HepG2 (cell line): ENCODE data around the gene SMIM12. TPM values are rescaled to one million over a fixed set of nuclear protein-coding genes. Genes with fewer than 3 reads are reported as not detected.

Experiments used
- ATF7-NPFF ChIP-seq: sonication (generic); formaldehyde crosslinking; IDR thresholded peaks from 2 replicates; pipeline ENCODE4 v1.8.1; 2023; ENCODE audit warnings: mild to moderate bottlenecking, low read depth, missing genetic modification reagents, moderate library complexity
- GATAD1 ChIP-seq: IDR thresholded peaks from 2 replicates; pipeline ENCODE4 v1.6.1; 2016; ENCODE audit warnings: missing genetic modification reagents, missing compliant biosample characterization
- GPN1 ChIP-seq: sonication (generic); formaldehyde crosslinking; IDR thresholded peaks from 2 replicates; pipeline ENCODE4 v1.5.1; 2020; ENCODE audit warnings: missing genetic modification reagents, borderline replicate concordance
- HNF4G ChIP-seq, 2 experiments: sonication (generic) in 1 of 2; formaldehyde crosslinking in 1 of 2; IDR thresholded peaks; 2 replicates each; pipeline versions ENCODE4 v1.4.0 to v1.6.1; 2011 to 2020; ENCODE audit warnings: borderline replicate concordance in 2 of 2, low read depth in 2 of 2, mild to moderate bottlenecking in 2 of 2, low read length in 1 of 2, missing genetic modification reagents in 1 of 2, moderate library complexity in 1 of 2
- KDM5B ChIP-seq: sonication (generic); formaldehyde crosslinking; IDR thresholded peaks from 2 replicates; pipeline ENCODE4 v1.4.0; 2020; ENCODE audit warnings: missing genetic modification reagents, mild to moderate bottlenecking, borderline replicate concordance
- MXD4 ChIP-seq: IDR thresholded peaks from 2 replicates; pipeline ENCODE4 v1.6.1; 2016; ENCODE audit warnings: mild to moderate bottlenecking, missing biosample characterization, missing genetic modification reagents
- NAIF1 ChIP-seq: sonication (generic); formaldehyde crosslinking; IDR thresholded peaks from 2 replicates; pipeline ENCODE4 v1.5.0; 2020; ENCODE audit warnings: mild to moderate bottlenecking, missing genetic modification reagents, borderline replicate concordance
- NFKBIZ ChIP-seq: IDR thresholded peaks from 2 replicates; pipeline ENCODE4 v1.6.1; 2018; ENCODE audit warnings: missing genetic modification reagents, missing compliant biosample characterization
- NFYB ChIP-seq: sonication (generic); formaldehyde crosslinking; IDR thresholded peaks from 2 replicates; pipeline ENCODE4 v1.4.0; 2020; ENCODE audit warnings: missing genetic modification reagents
- NONO ChIP-seq, 2 experiments: fragments of 450-650 bp in 1 of 2; sonication (generic) in 1 of 2; formaldehyde crosslinking in 1 of 2; IDR thresholded peaks in 1 of 2; conservative IDR thresholded peaks in 1 of 2; 2 replicates each; pipeline versions ENCODE4 v1.6.1 to v1.8.0; 2017 to 2022; ENCODE audit warnings: mild to moderate bottlenecking in 1 of 2, missing genetic modification reagents in 1 of 2, moderate library complexity in 1 of 2
- NR2F6 ChIP-seq, 2 experiments: IDR thresholded peaks; 2 replicates each; pipeline ENCODE4 v1.6.1; 2016; ENCODE audit warnings: antibody characterized with exemption in 1 of 2, mild to moderate bottlenecking in 1 of 2
- PCBP2 ChIP-seq: fragments of 200-400 bp; formaldehyde crosslinking; optimal IDR thresholded peaks from 2 replicates; pipeline ENCODE3; 2018; ENCODE audit warnings: low read length, low read depth; ENCODE audit not compliant: poor library complexity, severe bottlenecking
- POLR2A ChIP-seq, 2 experiments: IDR thresholded peaks; 2 replicates each; pipeline ENCODE4 v1.6.1; 2011; ENCODE audit warnings: low read depth in 2 of 2, low read length in 2 of 2, mild to moderate bottlenecking in 1 of 2, moderate library complexity in 1 of 2; ENCODE audit not compliant: insufficient read depth in 1 of 2
- SRSF1 ChIP-seq: fragments of 200-400 bp; formaldehyde crosslinking; optimal IDR thresholded peaks from 2 replicates; pipeline ENCODE3; 2017; ENCODE audit warnings: mild to moderate bottlenecking, low read depth, low read length, moderate library complexity
- ZNF264 ChIP-seq: sonication (generic); formaldehyde crosslinking; IDR thresholded peaks from 2 replicates; pipeline ENCODE4 v1.4.0; 2020; ENCODE audit warnings: missing genetic modification reagents
- ZNF317 ChIP-seq: sonication (generic); formaldehyde crosslinking; IDR thresholded peaks from 2 replicates; pipeline ENCODE4 v1.5.0; 2020; ENCODE audit warnings: mild to moderate bottlenecking, missing genetic modification reagents
- ZNF496 ChIP-seq: sonication (generic); formaldehyde crosslinking; IDR thresholded peaks from 2 replicates; pipeline ENCODE4 v1.8.1; 2023; ENCODE audit warnings: mild to moderate bottlenecking, moderate library complexity, missing genetic modification reagents; ENCODE audit not compliant: insufficient replicate concordance
- ZNF614 ChIP-seq: IDR thresholded peaks from 2 replicates; pipeline ENCODE4 v1.6.1; 2018; ENCODE audit warnings: missing biosample characterization, missing genetic modification reagents, inconsistent platforms, borderline replicate concordance
- ZNF790 ChIP-seq: sonication (generic); formaldehyde crosslinking; IDR thresholded peaks from 2 replicates; pipeline ENCODE4 v1.8.0; 2022; ENCODE audit warnings: missing genetic modification reagents, mild to moderate bottlenecking, borderline replicate concordance
- polyA plus RNA-seq, 8 experiments: library from polyadenylated mRNA; depleted of rRNA in 3 of 8; stranded (reverse) in 7 of 8; unstranded in 1 of 8; fragments of >200 nt; fragmentation: Illumina TruSeq in 4 of 8; extraction: Trizol in 4 of 8; gene quantifications; 2 replicates each; pipeline versions ENCODE4 v1.2.1 to v1.2.3, GENCODE V29; 2011 to 2016; ENCODE audit warnings: low read depth in 4 of 8, missing spikeins in 1 of 8, mixed read lengths in 1 of 8; ENCODE audit not compliant: insufficient read depth in 1 of 8
- total RNA-seq, 5 experiments: library from RNA; depleted of rRNA; stranded (reverse); fragments of >200 nt; fragmentation: Illumina TruSeq; extraction: Trizol; gene quantifications; 2 replicates each; pipeline ENCODE4 v1.2.3, GENCODE V29; 2016; ENCODE audit warnings: low read depth in 1 of 5
- TF ChIP-seq, protein P1 (sequence below): sonication (generic); formaldehyde crosslinking; IDR thresholded peaks from 2 replicates; pipeline ENCODE4 v1.5.0; 2020; ENCODE audit warnings: mild to moderate bottlenecking, missing genetic modification reagents
- TF ChIP-seq, protein P2 (sequence below): sonication (generic); formaldehyde crosslinking; IDR thresholded peaks from 2 replicates; pipeline ENCODE4 v1.5.0; 2020; ENCODE audit warnings: mild to moderate bottlenecking, missing genetic modification reagents, moderate library complexity
- TF ChIP-seq, protein P3 (sequence below): sonication (generic); formaldehyde crosslinking; conservative IDR thresholded peaks from 2 replicates; pipeline ENCODE4 v1.4.0; 2020; ENCODE audit warnings: missing genetic modification reagents

SMIM12 gene
- total and polyA plus RNA-seq, 2 of the 13 experiments (the other 11 are each of a cell fraction or from before 2014, with no cell fraction given) = 20.1 to 41.3 TPM

DNA sequence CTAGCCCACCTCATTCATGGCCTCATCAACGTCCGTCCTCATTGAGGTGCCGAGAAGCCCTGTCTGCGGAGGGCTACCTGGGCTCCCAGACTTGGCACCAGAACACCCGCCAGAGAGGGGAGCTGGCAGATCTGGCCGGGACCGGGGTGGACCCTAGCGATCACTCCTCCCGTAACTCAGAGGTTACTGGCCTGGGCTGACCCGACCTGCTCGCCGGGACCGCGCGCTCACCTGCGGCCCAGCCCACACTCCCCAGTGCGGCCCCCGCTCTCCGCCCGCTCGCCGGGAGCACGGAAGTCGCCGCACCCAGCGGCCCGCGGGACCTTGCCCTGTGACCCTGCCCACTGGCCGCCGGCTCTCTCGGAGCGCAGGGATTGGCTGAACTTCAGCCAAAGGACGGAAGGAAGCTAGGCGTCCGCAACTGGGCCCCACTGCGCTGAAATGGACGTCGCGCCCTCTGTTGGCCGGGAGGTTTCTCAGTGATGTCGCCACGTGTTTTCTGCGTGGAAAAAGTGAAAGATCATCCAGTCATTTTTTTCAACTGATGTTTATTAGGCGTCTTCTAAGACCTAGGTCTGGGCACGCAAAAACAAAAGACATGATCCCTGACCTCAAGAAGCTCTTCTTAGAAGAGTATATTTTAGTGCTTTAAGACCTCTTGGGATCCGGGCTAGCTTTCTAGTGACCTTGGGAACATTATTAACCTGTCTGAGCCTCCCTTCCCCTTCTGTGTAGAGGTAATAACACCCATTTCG, at the start of gene SMIM12 (continued):
- TF ChIP-seq, protein P1, sequence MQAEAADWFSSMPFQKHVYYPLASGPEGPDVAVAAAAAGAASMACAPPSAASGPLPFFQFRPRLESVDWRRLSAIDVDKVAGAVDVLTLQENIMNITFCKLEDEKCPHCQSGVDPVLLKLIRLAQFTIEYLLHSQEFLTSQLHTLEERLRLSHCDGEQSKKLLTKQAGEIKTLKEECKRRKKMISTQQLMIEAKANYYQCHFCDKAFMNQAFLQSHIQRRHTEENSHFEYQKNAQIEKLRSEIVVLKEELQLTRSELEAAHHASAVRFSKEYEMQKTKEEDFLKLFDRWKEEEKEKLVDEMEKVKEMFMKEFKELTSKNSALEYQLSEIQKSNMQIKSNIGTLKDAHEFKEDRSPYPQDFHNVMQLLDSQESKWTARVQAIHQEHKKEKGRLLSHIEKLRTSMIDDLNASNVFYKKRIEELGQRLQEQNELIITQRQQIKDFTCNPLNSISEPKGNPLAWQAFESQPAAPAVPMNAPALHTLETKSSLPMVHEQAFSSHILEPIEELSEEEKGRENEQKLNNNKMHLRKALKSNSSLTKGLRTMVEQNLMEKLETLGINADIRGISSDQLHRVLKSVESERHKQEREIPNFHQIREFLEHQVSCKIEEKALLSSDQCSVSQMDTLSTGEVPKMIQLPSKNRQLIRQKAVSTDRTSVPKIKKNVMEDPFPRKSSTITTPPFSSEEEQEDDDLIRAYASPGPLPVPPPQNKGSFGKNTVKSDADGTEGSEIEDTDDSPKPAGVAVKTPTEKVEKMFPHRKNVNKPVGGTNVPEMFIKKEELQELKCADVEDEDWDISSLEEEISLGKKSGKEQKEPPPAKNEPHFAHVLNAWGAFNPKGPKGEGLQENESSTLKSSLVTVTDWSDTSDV (CRISPR knock-in tag) = no peak
- TF ChIP-seq NFKBIZ (CRISPR knock-in tag) (peak; percentile 34; the same call in 1 of the 2 replicates), NONO (IDR thresholded peaks at IDR 0.05) (no peak), NONO (CRISPR knock-in tag; conservative IDR thresholded peaks at IDR 0.05) (peak; percentile 90), GPN1 (CRISPR knock-in tag) (0 out of 2 replicates have a peak, but pooled peaks have one; percentile 12), ZNF790 (no peak), ZNF614 (no peak), ZNF496 (no peak), NFYB (peak; percentile 91), NAIF1 (CRISPR knock-in tag) (0 out of 2 replicates have a peak, but pooled peaks have one; percentile 73), MXD4 (CRISPR knock-in tag) (peak; percentile 76), HNF4G (IDR thresholded peaks at IDR 0.05; ENCODE audit: borderline replicate concordance, low read depth, low read length) (peak; percentile 45; the same call in 1 of the 2 replicates), HNF4G (CRISPR knock-in tag; IDR thresholded peaks at IDR 0.05; ENCODE audit: borderline replicate concordance, low read depth) (no peak), POLR2A (IDR thresholded peaks at IDR 0.05; ENCODE audit: insufficient read depth in 1 of 2, low read depth in 2 of 2, low read length in 2 of 2) (peak; percentile 85 to 96), KDM5B (CRISPR knock-in tag) (peak; percentile 84), SRSF1 (peak; percentile 53), NR2F6 (IDR thresholded peaks at IDR 0.05) (peak; percentile 74), NR2F6 (CRISPR knock-in tag; IDR thresholded peaks at IDR 0.05) (peak; percentile 86), ZNF264 (CRISPR knock-in tag) (peak; percentile 72), ZNF317 (CRISPR knock-in tag) (0 out of 2 replicates have a peak, but pooled peaks have one; percentile 48), PCBP2 (no peak), ATF7-NPFF (CRISPR knock-in tag) (peak; percentile 73), GATAD1 (peak; percentile 97)
- TF ChIP-seq, protein P2, sequence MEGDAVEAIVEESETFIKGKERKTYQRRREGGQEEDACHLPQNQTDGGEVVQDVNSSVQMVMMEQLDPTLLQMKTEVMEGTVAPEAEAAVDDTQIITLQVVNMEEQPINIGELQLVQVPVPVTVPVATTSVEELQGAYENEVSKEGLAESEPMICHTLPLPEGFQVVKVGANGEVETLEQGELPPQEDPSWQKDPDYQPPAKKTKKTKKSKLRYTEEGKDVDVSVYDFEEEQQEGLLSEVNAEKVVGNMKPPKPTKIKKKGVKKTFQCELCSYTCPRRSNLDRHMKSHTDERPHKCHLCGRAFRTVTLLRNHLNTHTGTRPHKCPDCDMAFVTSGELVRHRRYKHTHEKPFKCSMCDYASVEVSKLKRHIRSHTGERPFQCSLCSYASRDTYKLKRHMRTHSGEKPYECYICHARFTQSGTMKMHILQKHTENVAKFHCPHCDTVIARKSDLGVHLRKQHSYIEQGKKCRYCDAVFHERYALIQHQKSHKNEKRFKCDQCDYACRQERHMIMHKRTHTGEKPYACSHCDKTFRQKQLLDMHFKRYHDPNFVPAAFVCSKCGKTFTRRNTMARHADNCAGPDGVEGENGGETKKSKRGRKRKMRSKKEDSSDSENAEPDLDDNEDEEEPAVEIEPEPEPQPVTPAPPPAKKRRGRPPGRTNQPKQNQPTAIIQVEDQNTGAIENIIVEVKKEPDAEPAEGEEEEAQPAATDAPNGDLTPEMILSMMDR (CRISPR knock-in tag) = peak; percentile 95
- TF ChIP-seq, protein P3, sequence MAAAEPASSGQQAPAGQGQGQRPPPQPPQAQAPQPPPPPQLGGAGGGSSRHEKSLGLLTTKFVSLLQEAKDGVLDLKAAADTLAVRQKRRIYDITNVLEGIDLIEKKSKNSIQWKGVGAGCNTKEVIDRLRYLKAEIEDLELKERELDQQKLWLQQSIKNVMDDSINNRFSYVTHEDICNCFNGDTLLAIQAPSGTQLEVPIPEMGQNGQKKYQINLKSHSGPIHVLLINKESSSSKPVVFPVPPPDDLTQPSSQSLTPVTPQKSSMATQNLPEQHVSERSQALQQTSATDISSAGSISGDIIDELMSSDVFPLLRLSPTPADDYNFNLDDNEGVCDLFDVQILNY (CRISPR knock-in tag) = peak; percentile 38; the same call in 1 of the 2 replicates
